ENCODE measurements around the gene LINGO3. TPM values are rescaled to one million over a fixed set of nuclear protein-coding genes. Genes with fewer than 3 reads are reported as not detected.

Gene LINGO3
- total and polyA plus RNA-seq, 3 donors from 2014 or later: 0.45 to 3.5 (median 2.1) TPM

DNA sequence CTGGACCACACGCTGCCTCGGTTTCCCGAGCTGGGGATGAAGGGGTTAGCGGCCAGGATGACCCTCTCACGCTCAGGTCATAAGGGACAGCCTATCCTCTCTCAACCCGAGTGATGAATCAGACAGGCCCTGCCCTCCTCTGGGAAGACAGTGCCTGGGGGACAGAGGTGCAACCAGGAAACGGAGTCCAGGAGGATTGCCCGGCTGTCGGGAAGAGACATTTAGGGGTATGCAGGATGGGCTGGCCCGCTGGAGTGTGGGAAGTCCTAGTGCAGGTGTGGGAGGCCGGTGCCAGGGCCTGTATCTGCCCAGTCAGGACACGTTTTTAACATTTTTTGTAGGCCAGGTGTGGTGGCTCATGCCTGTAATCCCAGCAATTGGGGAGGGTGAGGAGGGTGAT, 12.1 kb upstream of the LINGO3 start:
- H3K27me3 ChIP-seq: no peaks in the 10 kb centered on the region
- WGBS, 2 donors: 87 to 89% methylated on average over 6 to 12 of the region's 12 CpGs
- H3K4me1 ChIP-seq: peaks cover 4% of the 10 kb centered on the region
- TF ChIP-seq, protein P1, sequence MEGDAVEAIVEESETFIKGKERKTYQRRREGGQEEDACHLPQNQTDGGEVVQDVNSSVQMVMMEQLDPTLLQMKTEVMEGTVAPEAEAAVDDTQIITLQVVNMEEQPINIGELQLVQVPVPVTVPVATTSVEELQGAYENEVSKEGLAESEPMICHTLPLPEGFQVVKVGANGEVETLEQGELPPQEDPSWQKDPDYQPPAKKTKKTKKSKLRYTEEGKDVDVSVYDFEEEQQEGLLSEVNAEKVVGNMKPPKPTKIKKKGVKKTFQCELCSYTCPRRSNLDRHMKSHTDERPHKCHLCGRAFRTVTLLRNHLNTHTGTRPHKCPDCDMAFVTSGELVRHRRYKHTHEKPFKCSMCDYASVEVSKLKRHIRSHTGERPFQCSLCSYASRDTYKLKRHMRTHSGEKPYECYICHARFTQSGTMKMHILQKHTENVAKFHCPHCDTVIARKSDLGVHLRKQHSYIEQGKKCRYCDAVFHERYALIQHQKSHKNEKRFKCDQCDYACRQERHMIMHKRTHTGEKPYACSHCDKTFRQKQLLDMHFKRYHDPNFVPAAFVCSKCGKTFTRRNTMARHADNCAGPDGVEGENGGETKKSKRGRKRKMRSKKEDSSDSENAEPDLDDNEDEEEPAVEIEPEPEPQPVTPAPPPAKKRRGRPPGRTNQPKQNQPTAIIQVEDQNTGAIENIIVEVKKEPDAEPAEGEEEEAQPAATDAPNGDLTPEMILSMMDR (IDR thresholded peaks at IDR 0.05): no peak
- TF ChIP-seq POLR2A (IDR thresholded peaks at IDR 0.05): no peak
- H3K36me3 ChIP-seq (ENCODE audit: low read depth, missing control alignments): no peaks in the 10 kb centered on the region
- no peaks in the 10 kb centered on the region for H3K9me3 ChIP-seq
- no peak overlapping the region for H3K27ac ChIP-seq
- no peak overlapping the region for H3K4me3 ChIP-seq
- intact Hi-C loops (cut with DNase I; ENCODE audit: low total_unique reads): no loop called here
- no peak for DNase-seq

DNA sequence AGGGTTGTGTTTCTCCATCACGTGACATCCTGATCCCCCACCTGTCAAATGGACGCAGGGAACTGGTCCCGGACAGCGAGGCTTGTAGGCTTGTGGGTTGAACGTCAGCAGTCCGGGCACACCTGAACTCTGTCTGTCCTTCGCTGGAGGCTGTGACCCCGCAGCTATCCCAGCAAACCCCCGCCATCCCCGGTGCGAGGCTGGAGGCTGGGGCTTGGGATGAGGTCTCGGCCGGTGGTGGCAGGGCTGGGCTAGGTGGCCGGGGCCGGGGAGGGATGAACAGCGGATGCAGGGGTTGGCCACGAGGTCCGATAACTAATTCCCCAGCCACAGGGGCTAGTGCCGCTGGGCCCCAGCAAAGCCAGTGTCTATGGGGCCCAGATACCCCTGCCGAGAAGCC, 11.6 kb upstream of the LINGO3 start:
- H3K4me1 ChIP-seq: peaks cover 4% of the 10 kb centered on the region
- intact Hi-C loops (cut with DNase I; ENCODE audit: low total_unique reads): no loop called here
- DNase-seq: no peak
- H3K27ac ChIP-seq: no peak overlapping the region
- H3K36me3 ChIP-seq (ENCODE audit: low read depth, missing control alignments): no peaks in the 10 kb centered on the region
- H3K4me3 ChIP-seq: no peak overlapping the region
- no peaks in the 10 kb centered on the region for H3K27me3 ChIP-seq
- 91 to 93% methylated on average over 11 to 20 of the region's 20 CpGs for WGBS, 2 donors
- no peaks in the 10 kb centered on the region for H3K9me3 ChIP-seq
- no peak for TF ChIP-seq POLR2A (IDR thresholded peaks at IDR 0.05)
- TF ChIP-seq, protein P1 (IDR thresholded peaks at IDR 0.05): no peak

DNA sequence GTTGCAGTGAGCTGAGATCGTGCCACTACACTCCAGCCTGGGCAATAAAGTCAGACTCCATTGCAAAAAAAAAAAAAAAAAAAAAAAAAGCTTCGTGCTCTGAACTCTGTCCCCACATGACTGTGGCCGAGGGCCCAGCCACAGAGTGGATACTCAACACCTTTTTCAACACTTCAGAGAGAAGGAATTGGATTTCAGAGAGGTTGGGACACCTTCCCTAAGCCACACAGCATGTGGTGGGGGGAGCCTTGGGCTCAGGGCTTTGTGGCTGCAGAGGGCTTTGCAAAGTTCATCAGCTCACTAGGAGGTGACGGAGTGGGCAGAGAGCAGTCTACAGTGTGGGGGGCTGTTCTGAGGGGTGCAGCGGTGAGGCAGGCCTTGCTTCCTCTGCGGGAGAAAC, 11.0 kb upstream of the LINGO3 start:
- DNase-seq: no peak
- H3K36me3 ChIP-seq (ENCODE audit: low read depth, missing control alignments): no peaks in the 10 kb centered on the region
- H3K27ac ChIP-seq: no peak overlapping the region
- no peaks in the 10 kb centered on the region for H3K9me3 ChIP-seq
- no peaks in the 10 kb centered on the region for H3K27me3 ChIP-seq
- TF ChIP-seq POLR2A (IDR thresholded peaks at IDR 0.05): no peak
- TF ChIP-seq, protein P1 (IDR thresholded peaks at IDR 0.05): no peak
- intact Hi-C loops (cut with DNase I; ENCODE audit: low total_unique reads): no loop called here
- 87 to 89% methylated on average over 4 to 6 of the region's 6 CpGs for WGBS, 2 donors
- peaks cover 4% of the 10 kb centered on the region for H3K4me1 ChIP-seq
- no peak overlapping the region for H3K4me3 ChIP-seq

DNA sequence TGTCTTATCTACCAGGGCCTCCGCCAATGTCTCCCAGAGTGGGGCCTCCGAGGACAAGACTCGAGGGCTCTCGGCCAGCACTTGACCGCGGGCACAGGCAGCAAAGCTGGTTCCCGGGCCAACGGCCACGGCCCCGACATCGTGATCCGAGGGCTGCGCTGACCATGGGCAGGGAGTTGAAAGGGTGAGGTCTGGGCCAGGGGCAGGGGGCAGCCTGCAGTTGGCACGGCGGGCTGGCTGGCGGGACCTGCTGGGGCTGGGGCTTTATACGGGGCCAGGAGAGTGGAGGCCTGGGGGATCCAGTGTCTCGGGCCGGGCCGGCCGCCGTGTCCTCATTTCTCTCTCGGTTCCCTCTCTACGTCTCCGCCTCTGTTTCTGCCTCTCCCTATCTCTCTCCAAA, 9.8 kb upstream of the LINGO3 start:
- TF ChIP-seq, protein P1 (IDR thresholded peaks at IDR 0.05): no peak
- TF ChIP-seq POLR2A (IDR thresholded peaks at IDR 0.05): no peak
- intact Hi-C loops (cut with DNase I; ENCODE audit: low total_unique reads): no loop called here
- H3K4me3 ChIP-seq: no peak overlapping the region
- H3K9me3 ChIP-seq: no peaks in the 10 kb centered on the region
- 70 to 81% methylated on average over 14 to 25 of the region's 25 CpGs for WGBS, 2 donors
- H3K36me3 ChIP-seq (ENCODE audit: low read depth, missing control alignments): no peaks in the 10 kb centered on the region
- H3K27me3 ChIP-seq: no peaks in the 10 kb centered on the region
- H3K4me1 ChIP-seq: peaks cover 4% of the 10 kb centered on the region
- no peak overlapping the region for H3K27ac ChIP-seq
- DNase-seq: no peak

DNA sequence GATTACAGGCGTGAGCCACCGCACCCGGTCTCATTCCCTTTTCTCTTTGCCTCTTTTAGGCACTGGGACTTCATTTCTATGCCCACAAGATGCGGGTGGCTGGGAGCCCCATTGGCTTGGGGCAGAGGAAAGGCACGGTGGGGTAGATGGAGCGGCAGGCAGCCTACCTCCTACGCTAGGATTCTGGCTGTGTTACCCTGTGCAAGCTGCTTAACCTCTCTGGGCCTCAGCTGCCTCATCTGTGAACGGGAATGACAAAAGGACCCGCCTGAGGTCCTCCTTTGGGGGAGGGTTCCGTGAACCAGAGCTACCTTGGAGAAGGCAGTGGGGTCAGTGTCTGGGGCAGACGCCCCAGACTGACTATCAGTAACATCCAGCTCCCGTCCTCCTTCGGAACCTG, 9.3 kb upstream of the LINGO3 start:
- Histone ChIP-seq H3K9me3 (no peaks in the 10 kb centered on the region), H3K4me1 (peaks cover 4% of the 10 kb centered on the region), H3K27me3 (no peaks in the 10 kb centered on the region), H3K36me3 (ENCODE audit: low read depth, missing control alignments) (no peaks in the 10 kb centered on the region), H3K4me3 (no peak overlapping the region), H3K27ac (no peak overlapping the region)
- DNase-seq: no peak
- WGBS, 2 donors: 92% methylated on average over 8 to 13 of the region's 13 CpGs
- intact Hi-C loops (cut with DNase I; ENCODE audit: low total_unique reads): no loop called here
- TF ChIP-seq POLR2A (IDR thresholded peaks at IDR 0.05): no peak
- TF ChIP-seq, protein P1 (IDR thresholded peaks at IDR 0.05): no peak

All from testis (tissue), 3 donors.